ENCODE measurements around the gene ZBTB2.

ZBTB2 gene, protein sequence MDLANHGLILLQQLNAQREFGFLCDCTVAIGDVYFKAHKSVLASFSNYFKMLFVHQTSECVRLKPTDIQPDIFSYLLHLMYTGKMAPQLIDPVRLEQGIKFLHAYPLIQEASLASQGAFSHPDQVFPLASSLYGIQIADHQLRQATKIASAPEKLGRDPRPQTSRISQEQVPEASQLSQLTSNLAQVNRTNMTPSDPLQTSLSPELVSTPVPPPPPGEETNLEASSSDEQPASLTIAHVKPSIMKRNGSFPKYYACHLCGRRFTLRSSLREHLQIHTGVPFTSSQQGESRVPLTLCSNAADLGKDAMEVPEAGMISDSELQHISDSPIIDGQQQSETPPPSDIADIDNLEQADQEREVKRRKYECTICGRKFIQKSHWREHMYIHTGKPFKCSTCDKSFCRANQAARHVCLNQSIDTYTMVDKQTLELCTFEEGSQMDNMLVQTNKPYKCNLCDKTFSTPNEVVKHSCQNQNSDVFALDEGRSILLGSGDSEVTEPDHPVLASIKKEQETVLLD

DNA sequence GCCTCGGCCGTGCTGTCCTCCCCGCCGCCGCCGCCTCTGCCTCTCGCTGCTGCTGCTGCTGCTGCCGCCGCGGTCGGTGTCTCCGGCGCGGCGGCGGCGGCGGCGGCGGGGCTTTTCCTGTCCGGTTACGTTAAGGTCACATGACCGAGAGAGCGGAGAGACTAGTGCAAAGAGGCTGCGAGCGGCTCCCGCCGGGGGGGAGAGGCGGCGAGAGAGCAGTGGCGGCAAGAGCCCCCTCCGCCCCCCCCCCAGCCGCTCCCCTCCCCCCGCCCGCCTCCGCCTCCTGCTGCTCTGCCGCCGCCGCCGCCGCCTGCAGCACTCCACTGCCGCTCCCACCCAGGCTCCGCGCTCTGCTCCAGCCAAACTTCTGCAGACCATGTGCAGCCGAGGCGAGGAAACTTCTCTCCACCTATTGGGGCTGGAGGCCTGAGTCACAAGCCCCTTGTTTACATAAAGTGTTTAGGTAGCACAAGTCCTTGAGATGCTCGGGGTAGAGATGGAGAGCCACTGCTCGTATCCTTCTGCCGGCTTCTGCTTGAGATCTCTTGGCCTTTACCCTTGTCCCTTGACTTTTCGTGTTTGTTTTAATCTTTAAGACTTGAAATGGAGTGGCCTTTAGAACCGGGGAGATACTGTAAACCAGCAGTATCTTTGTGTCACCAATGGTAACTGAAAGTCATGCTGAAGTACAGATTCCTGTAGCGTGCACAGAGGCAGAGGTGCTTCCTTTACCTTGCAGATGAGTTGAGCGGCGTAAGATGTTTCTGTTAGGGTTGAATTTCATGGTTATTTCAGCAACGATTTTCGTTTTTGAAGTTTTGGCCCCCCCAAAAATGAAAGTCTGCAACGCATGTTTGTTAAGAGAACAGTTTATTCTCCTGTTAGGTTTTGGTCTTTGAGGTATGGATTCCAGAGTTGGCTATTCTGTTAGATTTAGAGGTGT is at the start of gene ZBTB2:
TSS of gene ZBTB2 (minus strand) at position 89 of the 943 bp plus-strand sequence. CDS start 17,922 bp downstream, outside the sequence.
- DNase-seq (ENCODE audit: low read depth in 2 of 2), result peak; percentile 40 to 52

DNA sequence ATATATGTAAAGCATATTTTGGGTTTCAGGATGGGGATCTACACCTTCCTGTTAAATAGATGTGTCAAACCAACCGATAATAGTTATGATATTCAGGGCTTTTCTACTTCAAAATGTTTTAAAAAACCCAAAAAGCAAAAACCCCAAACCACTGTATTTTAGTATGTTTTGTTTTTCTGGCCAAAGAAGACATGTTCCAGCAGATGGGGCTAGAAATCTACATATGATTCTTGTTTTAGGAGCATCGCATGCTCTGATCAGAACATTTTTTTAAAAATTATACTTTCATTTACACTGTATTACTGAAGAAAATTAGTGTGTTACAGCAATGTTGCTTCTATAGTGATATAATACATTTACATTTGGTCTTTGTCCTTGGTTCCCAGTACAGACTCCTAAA is 49.6 kb upstream of the ZBTB2 start:
- no peak for DNase-seq (ENCODE audit: low read depth in 2 of 2)

DNA sequence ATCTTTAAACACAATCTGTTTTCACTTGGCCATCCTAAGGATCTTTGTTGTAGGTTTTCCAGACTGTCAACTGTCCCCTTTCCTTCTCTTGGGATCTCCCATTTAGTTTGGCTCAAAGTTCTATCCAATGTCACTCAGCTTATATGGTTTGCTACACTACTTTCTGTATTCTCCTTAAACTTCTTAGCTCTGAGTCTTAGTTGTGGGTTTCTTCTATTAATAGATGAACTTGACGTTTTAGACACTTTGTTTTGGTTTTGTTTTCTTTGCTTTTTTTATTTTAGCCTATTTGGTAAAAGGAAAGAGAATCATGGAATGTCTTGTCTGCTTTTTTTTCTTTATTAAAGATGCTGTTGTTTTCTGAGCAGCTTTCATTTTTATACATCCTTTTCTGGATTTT is 49.1 kb upstream of the ZBTB2 start:
- no peak for DNase-seq (ENCODE audit: low read depth in 2 of 2)

DNA sequence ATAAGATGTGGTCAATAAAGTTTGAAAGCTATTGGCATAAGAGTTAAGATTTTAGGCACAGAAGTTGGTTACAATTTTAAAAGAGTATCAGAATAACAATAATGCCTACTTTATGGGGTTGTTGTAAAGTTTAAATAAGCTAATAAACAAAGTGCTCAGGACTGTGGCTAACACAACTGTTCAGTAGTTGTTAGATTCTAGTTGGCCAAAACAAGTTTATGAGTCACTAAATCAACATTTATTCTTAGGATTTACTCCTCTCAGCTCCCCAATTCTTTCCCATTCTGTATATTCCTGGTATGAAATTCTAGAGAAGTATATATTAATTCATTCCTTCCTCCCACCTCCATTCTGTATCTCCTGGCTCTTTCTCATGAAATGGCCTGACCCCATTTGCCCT is 46.0 kb upstream of the ZBTB2 start:
- no peak for DNase-seq (ENCODE audit: low read depth in 2 of 2)

DNA sequence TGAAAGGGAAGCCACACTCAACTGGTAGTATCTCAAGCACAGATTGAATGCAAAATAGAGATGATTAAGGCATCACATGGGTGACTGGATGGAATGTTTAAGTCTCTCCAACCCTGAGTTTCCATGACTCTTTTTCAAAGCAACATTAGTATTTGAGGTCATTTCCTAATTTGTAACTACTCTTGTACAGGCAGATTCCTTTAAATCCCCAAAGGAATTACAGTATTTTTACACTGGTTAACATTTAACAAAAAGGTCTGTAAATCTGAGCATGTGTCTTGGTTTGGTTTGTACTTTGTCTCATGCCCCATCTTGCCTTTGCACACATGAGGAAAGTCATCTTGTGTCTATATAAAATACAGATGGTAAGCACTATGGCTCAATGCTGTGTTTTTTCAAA is 45.4 kb upstream of the ZBTB2 start:
- DNase-seq (ENCODE audit: low read depth in 2 of 2), result no peak

DNA sequence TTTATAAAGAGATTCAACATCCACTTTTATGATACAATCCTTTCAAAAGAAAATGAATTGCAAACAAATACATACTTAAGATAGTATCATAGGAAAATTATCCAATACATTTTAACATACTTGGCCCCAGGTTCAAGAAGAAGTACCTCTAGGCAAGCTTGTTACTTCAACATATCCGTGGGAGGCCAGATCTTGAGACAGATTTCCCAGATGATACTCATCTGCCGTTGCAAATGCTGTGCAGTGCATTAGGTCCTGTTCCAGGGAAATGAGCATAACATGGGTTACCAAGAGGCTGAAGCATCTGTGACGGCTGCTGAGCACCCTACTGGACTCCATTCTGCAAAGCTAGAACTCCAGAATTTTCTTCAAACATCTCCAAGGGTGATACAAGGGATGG is 44.9 kb upstream of the ZBTB2 start:
- no peak for DNase-seq (ENCODE audit: low read depth in 2 of 2)

DNA sequence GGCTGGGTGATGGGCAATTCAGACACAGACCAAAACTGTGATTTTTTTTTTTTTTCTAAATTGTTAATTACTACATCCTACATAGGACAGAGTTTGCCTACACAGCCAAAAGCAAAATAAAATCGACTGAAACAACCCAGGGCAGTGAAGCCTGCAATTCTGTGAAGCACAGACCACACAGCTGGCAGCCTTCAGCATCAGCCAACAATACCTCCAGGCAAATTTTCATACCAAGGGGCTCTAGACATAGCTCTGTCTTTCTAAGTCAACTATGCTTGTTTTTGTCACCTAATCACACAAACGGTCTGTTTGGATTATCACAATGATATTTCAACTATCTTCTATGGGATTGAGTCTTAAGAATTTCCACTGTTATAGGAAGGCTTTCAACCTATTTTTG is 43.0 kb upstream of the ZBTB2 start:
- no peak for DNase-seq (ENCODE audit: low read depth in 2 of 2)

DNA sequence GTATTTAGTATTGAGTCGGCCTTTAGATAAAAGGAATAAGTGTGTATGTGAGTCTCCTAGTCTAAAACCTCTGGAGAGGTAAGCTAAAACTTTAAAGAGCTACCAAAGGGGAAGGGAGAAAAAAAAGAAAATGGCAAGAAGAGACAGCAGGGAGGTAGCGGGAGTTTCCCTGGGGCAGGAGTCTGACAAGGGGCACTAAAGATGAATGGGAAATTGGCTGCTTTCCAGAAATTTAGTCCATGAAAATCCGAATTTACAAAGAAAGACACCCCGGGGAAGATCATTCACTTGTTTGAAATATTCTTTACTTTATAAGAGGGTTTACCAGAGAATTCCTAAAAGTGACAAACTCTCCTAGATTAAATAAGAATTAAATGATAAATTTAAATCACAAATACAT is 41.3 kb upstream of the ZBTB2 start:
- DNase-seq (ENCODE audit: low read depth in 2 of 2), result no peak

DNA sequence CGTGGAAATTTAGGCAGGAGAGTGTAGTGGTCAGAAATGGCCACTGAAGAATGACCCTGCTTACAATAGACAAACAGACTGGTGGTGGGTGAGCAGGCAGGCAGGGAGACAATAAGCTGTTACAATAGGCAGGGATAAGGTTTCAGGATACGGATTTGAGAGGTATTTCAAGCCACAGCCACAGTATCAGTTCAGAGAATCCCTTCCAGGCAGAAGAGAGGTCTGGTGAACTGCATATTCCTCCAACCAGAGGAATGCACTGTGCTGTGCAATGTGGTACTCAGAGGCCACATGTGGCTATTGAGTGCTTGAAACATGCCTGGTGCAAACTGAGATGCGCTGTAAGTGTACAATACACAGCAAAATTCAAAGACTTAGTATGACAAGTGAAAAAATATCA is 40.0 kb upstream of the ZBTB2 start:
- no peak for DNase-seq (ENCODE audit: low read depth in 2 of 2)

DNA sequence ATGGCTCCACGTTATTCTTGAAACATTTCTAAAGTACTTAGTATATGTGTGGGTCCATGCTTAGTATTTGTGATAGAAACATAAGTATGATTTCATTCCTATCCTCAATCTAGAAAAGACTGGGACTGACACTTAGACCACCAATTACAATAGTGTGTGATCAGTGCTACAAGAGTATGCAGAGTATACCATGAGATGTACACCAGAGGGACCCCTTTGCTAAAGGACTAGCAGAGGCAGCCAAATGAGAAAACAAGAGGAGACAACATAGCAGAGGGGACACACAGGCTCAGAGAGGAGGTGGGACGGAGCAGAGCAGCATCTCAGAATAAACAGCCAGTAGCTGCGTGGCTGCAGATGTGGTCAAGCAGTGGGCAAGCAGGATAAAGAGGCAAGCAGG is 39.5 kb upstream of the ZBTB2 start:
- DNase-seq (ENCODE audit: low read depth in 2 of 2), result no peak

DNA sequence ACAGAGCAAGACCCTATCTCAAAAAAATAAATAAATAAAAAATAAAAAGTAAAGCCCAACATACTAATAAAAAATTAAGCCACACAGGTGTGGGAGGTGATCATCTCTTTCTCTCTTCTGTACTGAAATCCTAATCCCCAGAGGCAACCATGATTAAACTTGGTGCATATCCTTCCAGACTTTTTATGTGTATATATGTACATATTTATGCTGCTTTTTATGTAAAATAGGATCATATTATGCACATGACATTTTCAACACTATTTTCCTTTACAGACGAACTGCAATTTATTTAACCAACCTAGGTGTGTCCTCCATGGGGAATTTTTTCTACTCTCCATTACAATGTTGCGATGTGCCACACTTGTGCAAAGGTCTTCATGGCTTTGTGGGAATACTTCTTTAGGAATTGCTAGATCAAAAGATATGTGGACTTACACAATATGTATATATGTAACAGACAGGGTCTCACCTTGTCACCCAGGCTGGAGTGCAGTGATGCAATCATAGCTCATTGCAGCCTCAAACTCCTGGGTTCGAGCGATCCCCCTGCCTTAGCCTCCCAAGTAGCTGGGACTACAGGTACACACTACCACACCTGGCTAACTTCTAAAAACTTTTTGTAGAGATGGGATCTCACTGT is 36.9 kb upstream of the ZBTB2 start:
- no peak for DNase-seq (ENCODE audit: low read depth in 2 of 2)

DNA sequence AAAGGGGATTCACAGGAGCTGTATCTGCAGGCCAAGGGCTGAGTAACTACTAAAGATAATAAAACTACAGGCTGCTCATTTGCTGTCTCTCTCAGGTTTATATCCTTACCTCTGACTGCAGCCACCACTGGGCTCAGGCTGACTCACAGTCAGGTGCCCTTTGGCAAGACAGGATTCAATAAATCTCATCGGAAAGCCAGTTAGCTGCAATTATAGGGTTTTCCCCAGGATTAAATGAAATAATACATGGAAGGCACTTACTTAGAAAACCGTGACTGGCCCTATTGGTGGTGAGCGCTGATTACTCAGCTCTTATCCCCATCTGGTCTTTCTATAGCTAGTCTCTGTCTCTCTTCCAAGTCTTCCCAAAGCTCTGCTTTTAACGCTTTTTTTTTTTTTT is 34.2 kb upstream of the ZBTB2 start:
- no peak for DNase-seq (ENCODE audit: low read depth in 2 of 2)

DNA sequence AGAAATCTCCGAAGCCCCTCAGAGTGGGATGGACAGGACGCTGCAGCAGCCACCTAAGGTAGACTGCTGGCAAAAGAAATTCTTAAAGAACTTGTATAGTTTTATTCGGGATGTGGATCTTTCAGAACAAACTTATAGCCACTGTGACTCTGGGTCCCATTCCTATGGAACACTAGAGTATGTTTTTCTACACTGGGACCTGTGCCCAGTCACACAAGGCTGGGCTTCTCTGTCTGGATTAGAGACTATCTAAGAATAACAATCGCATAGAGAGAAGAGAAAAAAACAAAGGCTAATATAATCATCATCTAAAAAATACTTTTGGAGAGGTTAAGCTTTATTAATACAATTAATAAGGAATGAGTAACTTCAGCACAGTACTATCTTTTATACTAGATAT is 31.6 kb upstream of the ZBTB2 start:
- DNase-seq (ENCODE audit: low read depth in 2 of 2), result no peak

DNA sequence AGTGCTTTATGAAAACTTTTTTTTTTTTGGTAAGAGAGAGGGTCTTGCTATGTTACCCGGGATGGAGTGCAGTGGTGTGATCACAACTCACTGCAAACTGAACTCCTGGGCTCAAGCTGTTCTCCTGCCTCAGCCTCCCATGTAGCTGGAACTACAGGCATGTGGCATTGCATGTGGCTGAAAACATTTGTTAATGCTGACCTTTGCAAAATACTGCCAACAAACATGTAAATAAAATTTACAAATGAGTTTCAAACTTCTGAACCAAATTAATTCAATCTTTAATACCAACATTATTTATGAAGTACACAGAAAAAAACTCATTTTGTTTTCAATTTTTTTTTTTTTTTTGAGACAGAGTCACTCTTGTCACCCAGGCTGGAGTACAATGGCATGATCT is 26.1 kb upstream of the ZBTB2 start:
- DNase-seq (ENCODE audit: low read depth in 2 of 2), result no peak

DNA sequence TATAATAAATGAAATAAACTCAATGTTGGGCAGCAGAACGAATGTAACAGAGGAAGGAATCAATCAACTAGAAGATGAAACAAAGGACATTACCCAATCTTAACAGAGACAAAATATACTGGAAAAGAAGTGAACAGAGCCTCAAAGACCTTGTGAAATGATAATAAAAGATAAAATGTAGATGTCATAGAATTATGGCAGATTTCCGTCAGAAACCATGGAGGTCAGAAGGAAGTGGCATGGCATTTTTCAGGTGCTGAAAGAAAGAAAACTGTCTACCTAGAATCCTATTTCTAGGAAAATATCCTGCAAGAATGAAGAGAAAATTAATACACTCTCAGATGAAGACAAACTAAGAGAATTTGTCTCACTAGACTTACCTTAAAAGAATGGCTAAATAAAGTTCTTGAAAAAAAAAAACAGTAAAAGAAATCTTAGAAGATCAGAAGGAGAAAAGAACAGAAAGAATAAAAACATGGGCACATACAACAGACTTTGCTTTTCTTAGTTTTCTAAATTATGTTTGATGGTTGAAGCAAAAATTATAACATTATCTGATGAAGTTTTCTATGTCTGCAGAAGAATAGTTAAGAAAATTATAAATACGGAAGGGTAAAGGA is 23.4 kb upstream of the ZBTB2 start:
- DNase-seq (ENCODE audit: low read depth in 2 of 2), result no peak

DNA sequence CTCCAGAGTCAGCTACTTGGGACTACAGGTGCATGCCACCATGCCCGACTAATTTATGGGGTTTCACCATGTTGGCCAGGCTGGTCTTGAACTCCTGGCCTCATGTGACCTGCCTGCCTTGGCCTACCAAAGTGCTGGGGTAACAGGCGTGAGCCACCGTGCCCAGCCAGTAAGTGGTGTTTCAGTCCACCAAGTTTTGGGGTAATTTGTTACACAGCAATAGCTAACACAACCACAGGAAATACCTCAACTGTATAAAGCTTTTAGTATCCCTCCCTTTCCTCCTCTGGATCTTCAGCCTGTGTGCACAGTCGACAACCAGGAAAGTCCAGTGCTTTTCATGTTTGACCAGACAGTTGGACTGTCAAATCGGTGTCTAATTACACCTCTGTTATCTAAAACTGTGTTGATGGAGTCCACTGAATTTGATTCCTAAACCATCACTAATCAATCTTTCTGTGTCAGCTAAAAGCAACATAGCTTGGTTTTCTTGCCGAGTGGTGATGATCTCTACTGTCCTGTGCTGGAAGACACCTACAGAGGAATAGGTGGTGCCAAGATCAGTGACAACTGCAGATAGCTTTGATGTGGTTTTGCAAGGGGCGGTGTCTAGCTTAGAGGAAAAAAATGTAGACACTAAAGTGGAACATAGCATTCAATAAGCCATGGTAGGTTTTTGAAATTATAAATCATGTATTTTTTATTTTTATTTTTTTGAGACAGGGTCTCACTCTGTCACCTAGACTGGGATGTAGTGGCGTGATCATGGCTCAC is 22.2 kb upstream of the ZBTB2 start:
- DNase-seq (ENCODE audit: low read depth in 2 of 2), result no peak

DNA sequence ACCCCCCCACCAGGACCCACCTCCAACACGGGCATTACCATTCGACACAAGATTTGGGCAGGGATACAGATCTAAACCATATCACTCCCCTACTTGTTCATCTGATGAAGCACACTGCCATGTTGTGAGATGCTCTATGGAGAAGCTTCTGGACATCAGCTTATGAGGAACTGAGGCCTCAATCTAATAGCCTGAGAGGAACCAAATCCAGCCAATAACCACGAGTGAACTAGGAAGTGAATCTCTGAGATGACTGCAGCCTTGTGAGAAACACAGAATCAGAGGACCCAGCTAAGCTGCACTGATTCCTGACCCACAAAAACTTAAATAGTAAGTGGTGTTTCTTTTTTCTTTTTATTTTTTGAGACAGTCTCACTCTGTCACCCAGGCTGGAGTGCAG is 21.6 kb upstream of the ZBTB2 start:
- DNase-seq (ENCODE audit: low read depth in 2 of 2), result no peak

DNA sequence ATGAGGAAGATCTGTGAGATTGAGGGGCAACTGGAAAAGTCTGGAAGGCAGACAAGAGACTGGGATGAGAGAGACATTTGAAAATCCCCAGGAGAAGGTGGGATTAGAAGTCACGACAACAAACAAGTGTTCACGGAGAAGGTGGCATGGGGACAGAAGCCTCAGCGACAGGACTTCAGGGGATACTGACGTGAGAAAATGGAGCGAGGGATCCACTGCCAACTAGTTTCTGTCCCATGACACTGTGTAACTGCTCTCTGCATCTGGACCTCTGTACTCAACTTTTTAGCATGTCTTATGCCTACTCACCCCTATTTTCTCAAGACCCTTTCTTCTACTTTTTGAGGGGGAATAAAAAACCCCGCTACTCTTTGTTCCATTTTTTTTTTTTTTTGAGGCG is 18.3 kb upstream of the ZBTB2 start:
- DNase-seq (ENCODE audit: low read depth in 2 of 2), result no peak

DNA sequence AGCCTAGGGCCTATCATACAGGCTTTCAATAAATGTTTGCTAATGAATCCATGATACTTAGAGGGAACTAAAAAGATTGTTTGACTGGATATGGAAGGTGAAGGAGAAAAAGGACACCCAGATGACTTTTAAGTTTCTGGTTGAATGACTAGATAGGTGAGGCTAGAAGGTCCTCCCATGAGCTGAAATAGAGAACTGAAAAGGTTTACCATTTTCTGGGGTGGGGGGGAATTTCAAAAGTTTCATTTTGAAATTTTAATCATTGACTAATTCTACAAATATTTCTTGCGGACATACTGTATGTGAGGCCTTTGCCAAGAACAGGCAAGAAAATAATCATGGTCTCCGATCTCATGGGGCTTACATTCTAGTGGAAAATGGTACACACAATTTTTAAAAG is 17.9 kb upstream of the ZBTB2 start:
- DNase-seq (ENCODE audit: low read depth in 2 of 2), result no peak

DNA sequence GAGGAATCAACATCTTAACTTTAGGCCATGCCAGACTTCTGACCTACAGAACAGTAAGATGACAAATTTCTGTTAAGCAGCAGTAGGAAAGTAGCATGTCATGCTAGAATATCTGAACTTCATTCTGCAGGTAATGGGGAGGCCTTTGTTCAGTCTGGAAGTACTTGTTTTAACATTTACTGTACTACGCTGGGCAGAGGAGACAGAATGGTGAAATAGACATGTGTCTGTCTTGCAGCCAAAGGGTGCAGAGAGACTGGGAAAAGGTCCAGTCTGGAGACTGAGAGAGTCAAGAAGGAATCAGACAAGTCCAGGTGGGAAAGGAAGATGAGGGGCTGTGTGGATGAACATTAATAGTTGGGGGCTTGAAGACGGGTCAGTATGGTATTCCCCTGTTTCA is 17.5 kb upstream of the ZBTB2 start:
- no peak for DNase-seq (ENCODE audit: low read depth in 2 of 2)

DNA sequence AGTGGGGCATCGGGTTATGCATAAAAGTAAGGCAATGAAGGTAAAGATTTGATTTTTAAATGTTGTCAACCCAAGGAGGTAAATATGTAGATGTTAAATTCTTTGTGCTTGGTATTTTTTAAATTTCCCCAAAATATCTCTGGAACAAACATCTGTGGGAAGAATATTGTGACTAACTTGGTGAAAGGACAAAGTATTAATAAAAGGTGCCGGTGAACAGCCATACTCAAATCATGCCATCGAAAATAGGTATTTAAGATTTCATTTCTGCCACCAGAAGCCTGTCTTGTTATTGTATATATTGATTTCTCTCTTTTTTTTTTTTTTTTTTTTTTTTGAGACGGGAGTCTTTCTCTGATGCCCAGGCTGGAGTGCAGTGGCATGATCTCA is 12.6 kb upstream of the ZBTB2 start:
- DNase-seq (ENCODE audit: low read depth in 2 of 2), result no peak

Data from stimulated activated CD8-positive, alpha-beta memory T cell treated with anti-CD3 and anti-CD28 coated beads, Interleukin-2, amount 100 ng/mL, for 48 hours (primary cell).